Osteocyte (in vitro differentiated cells): ENCODE measurements around the gene CAST. TPM values are rescaled to one million over a fixed set of nuclear protein-coding genes. Genes with fewer than 3 reads are reported as not detected.

ENCODE experiments used
- DNase-seq: peaks from one replicate; pipeline ENCODE4 v3.0.0; 2021; ENCODE audit warnings: mixed read lengths; ENCODE audit not compliant: unreplicated experiment; ENCODE audit errors: extremely low spot score
- H3K27ac Mint-ChIP-seq: one replicate; pipeline ENCODE4 v1.8.0; 2021; ENCODE audit warnings: mild to moderate bottlenecking, mixed read lengths; ENCODE audit not compliant: unreplicated experiment
- H3K27me3 Mint-ChIP-seq: one replicate; pipeline ENCODE4 v1.8.0; 2021; ENCODE audit warnings: mixed read lengths; ENCODE audit not compliant: unreplicated experiment
- H3K36me3 Mint-ChIP-seq: one replicate; pipeline ENCODE4 v1.8.0; 2021; ENCODE audit warnings: mixed read lengths; ENCODE audit not compliant: unreplicated experiment
- H3K4me1 Mint-ChIP-seq: one replicate; pipeline ENCODE4 v1.8.0; 2021; ENCODE audit warnings: mixed read lengths; ENCODE audit not compliant: unreplicated experiment
- H3K4me3 Mint-ChIP-seq: one replicate; pipeline ENCODE4 v1.8.0; 2021; ENCODE audit warnings: mild to moderate bottlenecking, moderate library complexity, mixed read lengths; ENCODE audit not compliant: unreplicated experiment
- H3K9me3 Mint-ChIP-seq: one replicate; pipeline ENCODE4 v1.8.0; 2021; ENCODE audit warnings: mixed read lengths; ENCODE audit not compliant: unreplicated experiment
- CTCF ChIP-seq: fragments of 200-600 bp; sonication (generic); IDR thresholded peaks from 2 replicates; pipeline ENCODE4 v1.5.0; 2021; ENCODE audit warnings: antibody characterized with exemption, mild to moderate bottlenecking, moderate library complexity
- total RNA-seq: library from RNA; stranded (reverse); gene quantifications from 2 replicates; pipeline ENCODE4 v1.2.1, GENCODE V29; 2021

The CAST gene
- total RNA-seq, 1 donor from 2014 or later, result 144 TPM

GRCh38 chr5:96654209-96654608, 8.0 kb upstream of the CAST start:
- Mint-ChIP-seq H3K9me3 (no peaks in the 10 kb centered on the region), H3K27me3 (no peaks in the 10 kb centered on the region), H3K36me3 (no peaks in the 10 kb centered on the region), H3K4me1 (peaks cover 58% of the 10 kb centered on the region), H3K4me3 (no peak overlapping the region), H3K27ac (no peak overlapping the region)
- TF ChIP-seq CTCF, result no peak
- no peak for DNase-seq

GRCh38 chr5:96655085-96655484, 7.1 kb upstream of the CAST start:
- Mint-ChIP-seq H3K9me3 (no peaks in the 10 kb centered on the region), H3K4me3 (no peak overlapping the region), H3K4me1 (peaks cover 54% of the 10 kb centered on the region), H3K27me3 (no peaks in the 10 kb centered on the region), H3K36me3 (no peaks in the 10 kb centered on the region), H3K27ac (peak overlapping the region; percentile 48)
- TF ChIP-seq CTCF, result no peak
- DNase-seq, result no peak

- no peaks in the 10 kb centered on the region for H3K27me3 Mint-ChIP-seq
- H3K9me3 Mint-ChIP-seq, result no peaks in the 10 kb centered on the region
- H3K27ac Mint-ChIP-seq, result peak overlapping the region; percentile 48
- no peak for DNase-seq
- peaks cover 59% of the 10 kb centered on the region for H3K4me1 Mint-ChIP-seq
- H3K4me3 Mint-ChIP-seq, result no peak overlapping the region
- no peak for TF ChIP-seq CTCF
- H3K36me3 Mint-ChIP-seq, result no peaks in the 10 kb centered on the region
Measured at GRCh38 chr5:96655506-96655905, 6.7 kb upstream of the CAST start.

- peak overlapping the region; percentile 78 for H3K27ac Mint-ChIP-seq
- no peak for TF ChIP-seq CTCF
- peaks cover 71% of the 10 kb centered on the region for H3K4me1 Mint-ChIP-seq
- no peaks in the 10 kb centered on the region for H3K27me3 Mint-ChIP-seq
- no peak overlapping the region for H3K4me3 Mint-ChIP-seq
- DNase-seq, result no peak
- no peaks in the 10 kb centered on the region for H3K36me3 Mint-ChIP-seq
- no peaks in the 10 kb centered on the region for H3K9me3 Mint-ChIP-seq
Measured at GRCh38 chr5:96657068-96657467, 5.1 kb upstream of the CAST start.

- Mint-ChIP-seq H3K9me3 (no peaks in the 10 kb centered on the region), H3K36me3 (no peaks in the 10 kb centered on the region), H3K4me1 (peaks cover 62% of the 10 kb centered on the region), H3K27me3 (no peaks in the 10 kb centered on the region), H3K27ac (peak overlapping the region; percentile 78), H3K4me3 (no peak overlapping the region)
- no peak for DNase-seq
- no peak for TF ChIP-seq CTCF
Measured at GRCh38 chr5:96658272-96658671, 3.9 kb upstream of the CAST start.
